Effector memory CD8-positive, alpha-beta T cell (primary cell): ENCODE results near the gene POC5.
A peak's percentile ranks its signal among the peaks of the same experiment; 100 is the strongest.

Experiments
- ATAC-seq: fragments of 150-1000 bp; cut with Tn5 transposase; replicated peaks from 2 replicates; pipeline ENCODE4 v1.10.0; 2021; ENCODE audit warnings: mild to moderate bottlenecking, moderate library complexity
- DNase-seq, 3 experiments: peaks; one replicate each; pipeline ENCODE4 v3.0.0; 2021
- H3K27ac Mint-ChIP-seq, 2 donors: one replicate each; pipeline ENCODE4 v1.8.0; 2022; ENCODE audit warnings: mild to moderate bottlenecking in 2 of 2, mixed read lengths in 2 of 2, moderate library complexity in 2 of 2
- H3K27me3 Mint-ChIP-seq, 2 donors: one replicate each; pipeline ENCODE4 v1.8.0; 2022; ENCODE audit warnings: mixed read lengths in 2 of 2
- H3K36me3 Mint-ChIP-seq: one replicate; pipeline ENCODE4 v1.8.0; 2022; ENCODE audit warnings: mild to moderate bottlenecking, moderate library complexity, mixed read lengths; ENCODE audit not compliant: insufficient read depth
- H3K4me1 Mint-ChIP-seq, 2 donors: one replicate each; pipeline ENCODE4 v1.8.0; 2022; ENCODE audit warnings: low read depth in 2 of 2, mixed read lengths in 2 of 2
- H3K4me3 Mint-ChIP-seq, 2 donors: one replicate each; pipeline ENCODE4 v1.8.0; 2022; ENCODE audit warnings: mild to moderate bottlenecking in 2 of 2, mixed read lengths in 2 of 2, moderate library complexity in 2 of 2
- H3K9me3 Mint-ChIP-seq, 2 donors: one replicate each; pipeline ENCODE4 v1.8.0; 2022; ENCODE audit warnings: mixed read lengths in 2 of 2

The POC5 gene

GRCh38 chr5:75686480-75686879 is 30.8 kb downstream of the POC5 start:
- no peaks in the 10 kb centered on the region for H3K9me3 Mint-ChIP-seq
- peaks cover 2 to 4% of the 10 kb centered on the region in 2 donors for H3K4me1 Mint-ChIP-seq
- no peaks in the 10 kb centered on the region for H3K27me3 Mint-ChIP-seq
- ATAC-seq: no peak
- peak overlapping the region; percentile 32 to 35 for H3K27ac Mint-ChIP-seq
- H3K4me3 Mint-ChIP-seq: no peak overlapping the region
- peaks cover 58% of the 10 kb centered on the region for H3K36me3 Mint-ChIP-seq
- DNase-seq: no peak

- Mint-ChIP-seq H3K27me3 (no peaks in the 10 kb centered on the region), H3K27ac (no peak overlapping the region), H3K4me1 (no peaks in the 10 kb centered on the region), H3K4me3 (no peak overlapping the region), H3K9me3 (no peaks in the 10 kb centered on the region), H3K36me3 (peaks cover 50% of the 10 kb centered on the region)
- ATAC-seq (no peak), DNase-seq (no peak)
Observed at GRCh38 chr5:75685141-75685540, 32.1 kb downstream of the POC5 start.

GRCh38 chr5:75681125-75681830 is 36.0 kb downstream of the POC5 start:
- no peaks in the 10 kb centered on the region for H3K4me1 Mint-ChIP-seq
- no peaks in the 10 kb centered on the region for H3K9me3 Mint-ChIP-seq
- H3K27me3 Mint-ChIP-seq: no peaks in the 10 kb centered on the region
- DNase-seq (no peak), ATAC-seq (peak; percentile 59)
- H3K36me3 Mint-ChIP-seq: peaks cover 25% of the 10 kb centered on the region
- peak overlapping the region in 1 of 2 donors; percentile 52 for H3K27ac Mint-ChIP-seq
- no peak overlapping the region for H3K4me3 Mint-ChIP-seq

GRCh38 chr5:75678155-75678554 is 39.1 kb downstream of the POC5 start:
- Mint-ChIP-seq H3K9me3 (no peaks in the 10 kb centered on the region), H3K27me3 (no peaks in the 10 kb centered on the region), H3K4me3 (no peak overlapping the region), H3K4me1 (no peaks in the 10 kb centered on the region), H3K27ac (peak overlapping the region in 1 of 2 donors; percentile 11), H3K36me3 (peaks cover 11% of the 10 kb centered on the region)
- DNase-seq (no peak), ATAC-seq (peak; percentile 55)

GRCh38 chr5:75677607-75678006 is 39.6 kb downstream of the POC5 start:
- peaks cover 14% of the 10 kb centered on the region for H3K36me3 Mint-ChIP-seq
- peak overlapping the region in 1 of 2 donors; percentile 11 for H3K27ac Mint-ChIP-seq
- H3K27me3 Mint-ChIP-seq: no peaks in the 10 kb centered on the region
- H3K4me3 Mint-ChIP-seq: no peak overlapping the region
- no peak for DNase-seq
- no peaks in the 10 kb centered on the region for H3K4me1 Mint-ChIP-seq
- H3K9me3 Mint-ChIP-seq: no peaks in the 10 kb centered on the region
- no peak for ATAC-seq

- Mint-ChIP-seq H3K4me3 (no peak overlapping the region), H3K27ac (no peak overlapping the region), H3K9me3 (no peaks in the 10 kb centered on the region), H3K36me3 (peaks cover 12% of the 10 kb centered on the region), H3K4me1 (no peaks in the 10 kb centered on the region), H3K27me3 (no peaks in the 10 kb centered on the region)
- ATAC-seq: no peak
- no peak for DNase-seq
Observed at GRCh38 chr5:75675783-75676182, 41.5 kb downstream of the POC5 start.

- Mint-ChIP-seq H3K9me3 (no peaks in the 10 kb centered on the region), H3K4me1 (peaks cover 12% of the 10 kb centered on the region in 2 donors), H3K27ac (no peak overlapping the region), H3K27me3 (no peaks in the 10 kb centered on the region), H3K36me3 (peaks cover 8% of the 10 kb centered on the region), H3K4me3 (no peak overlapping the region)
- ATAC-seq: no peak
- DNase-seq: no peak
Observed at GRCh38 chr5:75672616-75673015, 44.6 kb downstream of the POC5 start.

- Mint-ChIP-seq H3K4me1 (peaks cover 12% of the 10 kb centered on the region in 2 donors), H3K9me3 (no peaks in the 10 kb centered on the region), H3K36me3 (peaks cover 8% of the 10 kb centered on the region), H3K27me3 (no peaks in the 10 kb centered on the region), H3K27ac (no peak overlapping the region), H3K4me3 (no peak overlapping the region)
- DNase-seq (no peak), ATAC-seq (no peak)
Observed at GRCh38 chr5:75671506-75671905, 45.7 kb downstream of the POC5 start.

GRCh38 chr5:75670577-75670976 is 46.7 kb downstream of the POC5 start:
- Mint-ChIP-seq H3K27ac (no peak overlapping the region), H3K27me3 (no peaks in the 10 kb centered on the region), H3K36me3 (peaks cover 8% of the 10 kb centered on the region), H3K4me3 (no peak overlapping the region), H3K9me3 (no peaks in the 10 kb centered on the region), H3K4me1 (peaks cover 12% of the 10 kb centered on the region in 2 donors)
- DNase-seq (no peak), ATAC-seq (no peak)

GRCh38 chr5:75668977-75669689 is 48.1 kb downstream of the POC5 start:
- H3K9me3 Mint-ChIP-seq: no peaks in the 10 kb centered on the region
- H3K4me1 Mint-ChIP-seq: peaks cover 12% of the 10 kb centered on the region in 2 donors
- no peaks in the 10 kb centered on the region for H3K27me3 Mint-ChIP-seq
- peaks cover 8% of the 10 kb centered on the region for H3K36me3 Mint-ChIP-seq
- H3K27ac Mint-ChIP-seq: peak overlapping the region; percentile 47 to 93
- peak; percentile 11 to 16 (median 13) for DNase-seq
- H3K4me3 Mint-ChIP-seq: peak overlapping the region; percentile 73 to 79
- ATAC-seq: peak; percentile 97

GRCh38 chr5:75668445-75668844 is 48.8 kb downstream of the POC5 start:
- peak overlapping the region; percentile 73 to 79 for H3K4me3 Mint-ChIP-seq
- ATAC-seq (no peak), DNase-seq (no peak)
- no peaks in the 10 kb centered on the region for H3K9me3 Mint-ChIP-seq
- H3K27ac Mint-ChIP-seq: peak overlapping the region; percentile 47 to 93
- peaks cover 12% of the 10 kb centered on the region in 2 donors for H3K4me1 Mint-ChIP-seq
- peaks cover 5% of the 10 kb centered on the region for H3K36me3 Mint-ChIP-seq
- no peaks in the 10 kb centered on the region for H3K27me3 Mint-ChIP-seq

- ATAC-seq (no peak), DNase-seq (no peak)
- no peaks in the 10 kb centered on the region for H3K36me3 Mint-ChIP-seq
- H3K27me3 Mint-ChIP-seq: no peaks in the 10 kb centered on the region
- no peaks in the 10 kb centered on the region for H3K9me3 Mint-ChIP-seq
- no peak overlapping the region for H3K27ac Mint-ChIP-seq
- H3K4me1 Mint-ChIP-seq: peaks cover 12% of the 10 kb centered on the region in 2 donors
- no peak overlapping the region for H3K4me3 Mint-ChIP-seq
Observed at GRCh38 chr5:75667586-75667985, 49.7 kb downstream of the POC5 start.

GRCh38 chr5:75666801-75667200 is 50.4 kb downstream of the POC5 start:
- DNase-seq (no peak), ATAC-seq (no peak)
- Mint-ChIP-seq H3K36me3 (no peaks in the 10 kb centered on the region), H3K4me1 (peaks cover 12% of the 10 kb centered on the region in 2 donors), H3K27me3 (no peaks in the 10 kb centered on the region), H3K9me3 (no peaks in the 10 kb centered on the region), H3K27ac (no peak overlapping the region), H3K4me3 (no peak overlapping the region)

- no peak for DNase-seq
- Mint-ChIP-seq H3K27me3 (no peaks in the 10 kb centered on the region), H3K4me3 (no peak overlapping the region), H3K4me1 (peaks cover 12% of the 10 kb centered on the region in 2 donors), H3K27ac (no peak overlapping the region), H3K9me3 (no peaks in the 10 kb centered on the region), H3K36me3 (peaks cover 2% of the 10 kb centered on the region)
- ATAC-seq: no peak
Observed at GRCh38 chr5:75664979-75665378, 52.3 kb downstream of the POC5 start.
